ENCODE data around the gene UBALD1.

Gene UBALD1

DNA sequence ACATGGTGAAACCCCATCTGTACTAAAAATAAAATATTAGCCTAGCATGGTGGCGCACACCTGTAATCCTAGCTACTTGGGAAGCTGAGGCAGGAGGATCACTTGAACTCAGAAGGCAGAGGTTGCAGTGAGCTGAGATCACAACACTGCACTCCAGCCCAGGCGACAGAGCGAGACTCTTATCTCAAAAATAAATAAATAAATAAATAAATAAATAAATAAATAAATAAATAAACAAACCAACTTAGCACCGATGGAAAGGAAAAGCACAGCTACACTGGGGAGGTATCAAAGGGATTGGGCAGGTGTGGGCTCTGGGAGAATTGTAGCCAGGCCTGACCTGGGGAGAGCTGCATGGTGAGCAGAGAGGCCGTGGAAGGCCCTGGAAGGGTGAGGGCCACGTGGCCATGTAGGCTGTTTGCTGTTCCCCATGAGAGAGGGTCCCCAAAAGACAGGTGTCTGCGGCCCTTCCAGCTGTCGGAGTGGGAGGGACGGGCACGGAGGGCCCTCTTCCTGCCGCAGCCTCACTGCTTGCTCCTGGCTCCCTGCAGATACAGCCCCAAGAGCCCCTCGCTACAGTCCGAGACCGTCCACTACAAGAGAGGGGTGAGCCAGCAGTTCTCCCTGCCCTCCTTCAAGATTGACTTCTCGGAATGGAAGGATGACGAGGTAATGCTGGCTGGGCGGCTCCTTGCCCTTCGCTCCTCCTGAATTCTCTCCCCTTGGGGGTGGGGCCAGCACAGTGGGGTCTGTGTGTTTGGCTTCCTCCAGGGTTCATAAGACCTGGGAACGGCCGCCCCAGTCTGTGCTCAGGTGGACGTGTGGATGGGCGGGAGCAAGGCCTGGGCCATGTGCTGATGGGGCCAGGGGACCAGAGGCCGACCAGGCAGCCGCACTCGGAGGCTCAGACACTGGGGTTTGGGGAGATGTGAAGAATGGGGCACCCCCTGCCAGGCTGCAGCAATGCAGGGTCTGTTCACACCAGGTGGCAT lies 42.3 kb upstream of the UBALD1 start:
- TF ChIP-seq, protein P1, sequence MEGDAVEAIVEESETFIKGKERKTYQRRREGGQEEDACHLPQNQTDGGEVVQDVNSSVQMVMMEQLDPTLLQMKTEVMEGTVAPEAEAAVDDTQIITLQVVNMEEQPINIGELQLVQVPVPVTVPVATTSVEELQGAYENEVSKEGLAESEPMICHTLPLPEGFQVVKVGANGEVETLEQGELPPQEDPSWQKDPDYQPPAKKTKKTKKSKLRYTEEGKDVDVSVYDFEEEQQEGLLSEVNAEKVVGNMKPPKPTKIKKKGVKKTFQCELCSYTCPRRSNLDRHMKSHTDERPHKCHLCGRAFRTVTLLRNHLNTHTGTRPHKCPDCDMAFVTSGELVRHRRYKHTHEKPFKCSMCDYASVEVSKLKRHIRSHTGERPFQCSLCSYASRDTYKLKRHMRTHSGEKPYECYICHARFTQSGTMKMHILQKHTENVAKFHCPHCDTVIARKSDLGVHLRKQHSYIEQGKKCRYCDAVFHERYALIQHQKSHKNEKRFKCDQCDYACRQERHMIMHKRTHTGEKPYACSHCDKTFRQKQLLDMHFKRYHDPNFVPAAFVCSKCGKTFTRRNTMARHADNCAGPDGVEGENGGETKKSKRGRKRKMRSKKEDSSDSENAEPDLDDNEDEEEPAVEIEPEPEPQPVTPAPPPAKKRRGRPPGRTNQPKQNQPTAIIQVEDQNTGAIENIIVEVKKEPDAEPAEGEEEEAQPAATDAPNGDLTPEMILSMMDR (conservative IDR thresholded peaks at IDR 0.05; ENCODE audit: low read depth, low read length), result no peak
- H3K4me3 ChIP-seq (ENCODE audit: low read length), result no peak overlapping the region
- no peak for DNase-seq (ENCODE audit: low read depth)

DNA sequence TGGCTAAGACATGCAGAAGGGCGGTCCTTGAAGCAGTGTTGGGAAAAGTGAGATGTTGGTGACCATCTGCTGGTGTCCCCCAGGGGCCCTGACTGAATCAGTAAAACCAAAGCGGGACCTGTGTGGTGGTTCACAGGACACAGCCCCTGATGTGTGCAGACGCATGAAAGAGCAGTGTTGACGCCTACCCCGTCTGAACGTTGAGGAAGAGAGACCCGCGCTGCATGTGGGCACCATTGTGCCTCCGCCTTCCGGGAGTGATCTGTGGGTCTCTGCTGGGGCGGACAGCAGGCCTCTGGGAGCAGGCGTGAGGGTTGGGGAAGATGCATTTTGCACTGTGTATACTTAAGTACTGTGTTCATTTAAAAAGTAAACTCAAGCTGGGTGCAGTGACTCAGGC lies 41.5 kb upstream of the UBALD1 start:
- DNase-seq (ENCODE audit: low read depth), result no peak
- H3K4me3 ChIP-seq (ENCODE audit: low read length), result no peak overlapping the region
- TF ChIP-seq, protein P1 (conservative IDR thresholded peaks at IDR 0.05; ENCODE audit: low read depth, low read length), result no peak

DNA sequence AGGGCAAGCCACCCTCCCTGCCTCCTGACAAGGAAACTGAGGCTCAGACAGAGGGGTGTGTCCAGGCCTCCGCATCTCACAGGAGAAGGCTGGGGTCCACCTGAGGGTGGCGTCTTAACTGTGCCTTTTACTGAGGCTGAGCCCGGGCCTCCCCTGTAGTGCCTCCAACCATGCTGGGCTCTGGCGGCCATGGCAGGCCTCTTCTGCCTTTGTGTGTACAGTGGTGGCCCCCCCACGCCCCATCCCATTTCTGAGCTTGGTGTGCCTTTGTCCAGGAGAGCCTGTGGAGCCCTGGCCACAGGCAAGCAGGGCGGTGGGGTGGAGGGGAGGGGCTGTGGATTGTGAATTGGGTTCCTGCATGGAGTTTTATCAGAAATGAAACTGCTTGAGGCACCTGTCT lies 41.1 kb upstream of the UBALD1 start:
- TF ChIP-seq, protein P1 (conservative IDR thresholded peaks at IDR 0.05; ENCODE audit: low read depth, low read length), result no peak
- H3K4me3 ChIP-seq (ENCODE audit: low read length), result no peak overlapping the region
- no peak for DNase-seq (ENCODE audit: low read depth)

DNA sequence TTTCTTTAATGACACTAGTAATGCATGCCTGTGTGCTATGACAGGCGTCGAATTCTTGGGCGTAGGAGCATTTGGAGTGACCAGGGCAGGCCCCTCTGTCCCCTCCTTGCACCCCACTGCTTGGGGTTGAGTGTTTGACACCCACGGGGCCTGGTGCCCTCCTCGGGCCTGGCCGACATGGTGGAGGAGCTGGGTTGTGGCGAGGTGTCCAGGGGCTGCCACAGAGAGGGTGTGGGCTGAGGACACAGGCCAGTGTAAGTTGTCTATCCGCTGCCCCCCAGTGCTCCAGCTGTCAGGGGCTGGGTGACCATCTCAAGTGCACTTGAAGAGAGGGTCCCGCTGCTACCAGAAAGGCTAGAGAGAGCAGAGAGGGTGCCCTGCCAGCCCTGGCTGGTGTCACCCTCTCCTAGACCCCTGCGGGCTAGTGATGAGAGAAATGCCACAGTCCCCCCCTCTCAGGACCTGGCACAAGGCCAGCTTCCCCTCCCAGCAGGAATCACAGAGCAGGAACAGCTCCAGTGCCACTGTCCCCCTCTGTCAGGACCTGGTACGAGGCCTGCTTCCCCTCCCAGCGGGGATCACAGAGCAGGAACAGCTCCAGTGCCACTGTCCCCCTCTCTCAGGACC lies 40.4 kb upstream of the UBALD1 start:
- H3K4me3 ChIP-seq (ENCODE audit: low read length), result no peak overlapping the region
- DNase-seq (ENCODE audit: low read depth), result no peak
- TF ChIP-seq, protein P1 (conservative IDR thresholded peaks at IDR 0.05; ENCODE audit: low read depth, low read length), result no peak

DNA sequence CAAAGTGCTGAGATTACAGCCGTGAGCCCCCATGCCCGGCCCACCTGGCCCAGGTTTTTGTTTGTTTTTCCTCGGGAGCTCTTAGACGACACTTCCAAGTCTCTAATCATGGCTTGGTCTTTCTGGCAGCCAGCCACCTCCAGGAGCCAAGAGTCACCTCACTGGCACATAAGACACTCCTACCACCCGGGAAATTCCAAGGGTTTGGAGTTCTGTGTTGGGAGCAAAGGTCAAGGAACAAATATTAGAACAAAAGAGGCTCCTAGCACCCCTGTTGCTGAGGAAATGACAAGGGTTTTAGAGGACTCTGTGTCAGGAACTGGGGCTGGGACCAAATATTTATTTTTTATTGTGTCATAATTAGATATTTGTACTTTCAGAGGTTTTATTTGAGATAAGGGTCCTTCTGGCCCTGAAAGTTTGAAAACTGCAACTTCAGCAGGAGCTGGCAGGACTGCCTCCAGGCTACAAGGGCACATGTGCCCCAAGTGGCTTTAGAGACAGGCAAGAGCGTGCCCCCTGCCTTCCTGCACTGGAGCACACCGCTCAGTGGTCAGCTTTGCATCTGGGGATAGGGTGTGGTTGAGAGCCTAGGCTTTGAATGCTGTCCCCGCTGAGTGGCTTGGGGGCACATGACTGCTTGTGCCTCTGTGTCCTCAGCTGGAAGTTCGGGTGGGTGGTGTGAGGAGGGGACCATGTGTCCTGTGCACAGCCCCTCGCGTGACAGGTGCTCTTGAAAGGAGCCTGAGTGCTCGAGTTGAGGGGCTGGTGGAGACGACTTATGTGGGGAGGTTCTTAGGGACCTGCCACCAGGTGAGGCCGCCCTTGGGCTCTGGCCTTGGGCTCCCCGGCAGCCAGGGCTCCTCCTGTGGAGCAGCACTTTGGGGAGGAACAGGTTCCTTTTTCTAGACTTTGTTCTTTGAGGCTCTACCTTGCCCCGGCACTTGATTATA lies 39.6 kb upstream of the UBALD1 start:
- TF ChIP-seq, protein P1 (conservative IDR thresholded peaks at IDR 0.05; ENCODE audit: low read depth, low read length), result no peak
- no peak overlapping the region for H3K4me3 ChIP-seq (ENCODE audit: low read length)
- no peak for DNase-seq (ENCODE audit: low read depth)

DNA sequence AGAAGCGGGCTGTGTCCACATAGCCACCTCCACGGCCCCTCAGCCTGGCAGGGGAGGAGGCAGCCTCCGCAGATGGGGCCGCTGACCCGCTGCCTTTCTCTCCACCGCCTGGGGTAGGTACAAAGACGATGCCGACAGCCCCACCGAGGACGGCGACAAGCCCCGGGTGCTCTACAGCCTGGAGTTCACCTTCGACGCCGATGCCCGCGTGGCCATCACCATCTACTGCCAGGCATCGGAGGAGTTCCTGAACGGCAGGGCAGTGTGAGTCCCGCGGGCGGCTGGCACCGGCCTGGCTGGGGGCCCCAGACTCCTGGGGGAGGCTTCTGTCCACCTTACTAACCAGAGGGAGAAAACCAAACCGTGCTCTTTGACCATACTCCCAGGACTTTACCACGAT lies 37.9 kb upstream of the UBALD1 start:
- DNase-seq (ENCODE audit: low read depth), result no peak
- TF ChIP-seq, protein P1 (conservative IDR thresholded peaks at IDR 0.05; ENCODE audit: low read depth, low read length), result no peak
- H3K4me3 ChIP-seq (ENCODE audit: low read length), result no peak overlapping the region

Measured in retinal pigment epithelial cell (primary cell).